ENCODE measurements around the gene SAP25.

DNA sequence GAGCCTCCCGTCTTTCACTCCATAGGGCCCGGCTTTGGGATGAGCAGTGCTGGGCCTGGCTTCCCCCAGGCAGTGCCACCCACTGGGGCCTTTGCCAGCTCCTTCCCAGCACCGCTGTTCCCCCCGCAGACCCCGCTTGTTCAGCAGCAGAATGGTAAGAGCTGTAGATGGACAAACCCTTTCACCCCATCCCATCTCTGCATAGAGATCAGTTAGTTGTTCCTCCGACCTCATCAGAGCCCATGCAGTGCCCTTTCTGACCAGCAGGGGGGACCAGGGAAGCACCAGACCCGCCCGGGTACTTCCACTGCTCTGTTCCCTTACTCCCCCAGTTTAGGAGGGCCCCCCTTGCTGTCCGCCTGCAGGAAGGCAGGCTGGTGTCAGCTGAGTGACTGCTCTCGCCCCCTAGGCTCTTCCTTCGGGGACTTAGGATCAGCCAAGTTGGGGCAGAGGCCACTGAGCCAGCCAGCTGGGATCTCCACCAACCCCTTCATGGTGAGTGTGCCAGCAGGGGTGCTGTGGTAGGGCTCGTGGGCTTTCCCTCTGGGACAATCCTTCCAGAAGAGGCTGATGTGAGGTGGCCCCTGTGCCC, 9.8 kb downstream of the SAP25 start:
- TF ChIP-seq CTCF (IDR thresholded peaks at IDR 0.05; ENCODE audit: poor library complexity) (peak; percentile 81), EZH2 (IDR thresholded peaks at IDR 0.05; ENCODE audit: borderline replicate concordance) (no peak), EZH2phosphoT487 (IDR thresholded peaks at IDR 0.05; ENCODE audit: low read depth, severe bottlenecking, unreplicated experiment) (no peak)
